GM12878 (cell line): ENCODE measurements around the gene RALGPS1. TPM values are rescaled to one million over a fixed set of nuclear protein-coding genes. Genes with fewer than 3 reads are reported as not detected.

ENCODE experiments used
- ATAC-seq: fragments of 200-7000 bp; cut with Tn5 transposase; 3 replicates; pipeline ENCODE4 v1.9.1; 2020; ENCODE audit warnings: mild to moderate bottlenecking, moderate library complexity
- BruUV-seq: library from RNA; stranded (reverse); fragments of 400-500 nt; replicated peaks from 2 replicates; lab custom pipeline; 2021; lab: Mats Ljungman, UMichigan
- CTCF ChIA-PET: fragments of 300-600 bp; sonication (Branson Sonifier 250); formaldehyde crosslinking; extraction: SDS; loops from one replicate; lab custom pipeline; 2021; ENCODE audit warnings: inconsistent platforms; lab: Yijun Ruan, JAX
- POLR2A ChIA-PET: fragments of 350-600 bp; formaldehyde crosslinking; extraction: SDS; loops from one replicate; lab custom pipeline; 2021; ENCODE audit warnings: inconsistent platforms; lab: Charles Lee
- RAD21 ChIA-PET: fragments of 300-600 bp; sonication (Branson Sonifier 250); formaldehyde crosslinking; loops from one replicate; lab custom pipeline; 2023; ENCODE audit warnings: antibody characterized with exemption; ENCODE audit not compliant: unreplicated experiment; lab: Charles Lee
- SMC1A ChIA-PET: fragments of 300-600 bp; sonication (Branson Sonifier 250); formaldehyde crosslinking; loops from one replicate; lab custom pipeline; 2023; ENCODE audit not compliant: unreplicated experiment, uncharacterized antibody; lab: Charles Lee
- DNase-seq: peaks from one replicate; pipeline ENCODE4 v3.0.0-alpha.2; 2011; ENCODE audit warnings: low read depth, low spot score
- FAIRE-seq: peaks from 3 replicates; lab custom pipeline; 2011; peaks lifted over from hg19 to GRCh38; lab: Jason Lieb, UNC
- H2AFZ ChIP-seq: 2 replicates; pipeline ENCODE4 v1.6.0; 2011; ENCODE audit warnings: low read depth, low read length, control low read depth; ENCODE audit not compliant: control insufficient read depth
- H3K27ac ChIP-seq: 2 replicates; pipeline ENCODE4 v1.5.1; 2011; ENCODE audit warnings: control low read depth; ENCODE audit not compliant: control insufficient read depth, insufficient read depth
- H3K27me3 ChIP-seq, 2 experiments: replicated peaks in 1 of 2; 2 replicates each; pipeline versions ENCODE4 v1.6.0 to v1.6.1; 2011; ENCODE audit warnings: low read length in 1 of 2; ENCODE audit not compliant: control insufficient read depth in 2 of 2, insufficient read depth in 2 of 2
- H3K36me3 ChIP-seq, 2 experiments: 2 replicates each; pipeline ENCODE4 v1.5.1; 2011; ENCODE audit warnings: low read length in 1 of 2; ENCODE audit not compliant: control insufficient read depth in 2 of 2, insufficient read depth in 2 of 2
- H3K4me1 ChIP-seq: 2 replicates; pipeline ENCODE4 v1.6.1; 2011; ENCODE audit warnings: mild to moderate bottlenecking, low read length, moderate library complexity, mixed read lengths; ENCODE audit not compliant: control insufficient read depth, insufficient read depth
- H3K4me2 ChIP-seq: 2 replicates; pipeline ENCODE4 v1.6.0; 2011; ENCODE audit warnings: control low read depth; ENCODE audit not compliant: control insufficient read depth, insufficient read depth
- H3K4me3 ChIP-seq: fragments of 200-600 bp; sonication (generic); 2 replicates; pipeline ENCODE4 v1.5.1; 2016
- H3K79me2 ChIP-seq: 2 replicates; pipeline ENCODE4 v1.6.0; 2011; ENCODE audit warnings: low read length; ENCODE audit not compliant: control insufficient read depth, insufficient read depth
- H3K9ac ChIP-seq: 2 replicates; pipeline ENCODE4 v1.8.0; 2011; ENCODE audit warnings: low read length, control low read depth, mixed read lengths; ENCODE audit not compliant: control insufficient read depth, insufficient read depth
- H3K9me3 ChIP-seq: replicated peaks from 3 replicates; pipeline ENCODE4 v1.5.1; 2011; ENCODE audit warnings: mild to moderate bottlenecking, low read length; ENCODE audit not compliant: control insufficient read depth, insufficient read depth
- H4K20me1 ChIP-seq: 2 replicates; pipeline ENCODE4 v1.6.0; 2011; ENCODE audit not compliant: control insufficient read depth, insufficient read depth
- CEBPZ ChIP-seq: fragments of 150-350 bp; IDR thresholded peaks from 2 replicates; pipeline ENCODE4 v1.6.1; 2016; ENCODE audit warnings: low read depth, low read length
- CHD1 ChIP-seq: IDR thresholded peaks from 2 replicates; pipeline ENCODE4 v1.6.1; 2012; ENCODE audit warnings: low read depth, low read length, improper control_type of control experiment
- E4F1 ChIP-seq: fragments of 450-650 bp; IDR thresholded peaks from 2 replicates; pipeline ENCODE4 v1.6.1; 2018; ENCODE audit warnings: borderline replicate concordance, mild to moderate bottlenecking; ENCODE audit not compliant: partially characterized antibody
- HDAC6 ChIP-seq: fragments of 200-600 bp; sonication (generic); IDR thresholded peaks from one replicate; pipeline ENCODE4 v1.8.0; 2017; ENCODE audit warnings: antibody characterized with exemption; ENCODE audit not compliant: unreplicated experiment
- JUND ChIP-seq: IDR thresholded peaks from 2 replicates; pipeline ENCODE4 v1.6.1; 2012; ENCODE audit warnings: low read depth, mild to moderate bottlenecking, low read length, improper control_type of control experiment, moderate library complexity
- MTA3 ChIP-seq: IDR thresholded peaks from 2 replicates; pipeline ENCODE4 v1.6.1; 2012; ENCODE audit warnings: low read length, inconsistent platforms, borderline replicate concordance
- MXI1 ChIP-seq: fragments of 150-350 bp; IDR thresholded peaks from 2 replicates; pipeline ENCODE4 v1.6.1; 2011; ENCODE audit warnings: low read depth, mild to moderate bottlenecking, inconsistent platforms, low read length, improper control_type of control experiment
- NFIC ChIP-seq: IDR thresholded peaks from 2 replicates; pipeline ENCODE4 v1.6.1; 2012; ENCODE audit warnings: low read depth, mild to moderate bottlenecking, inconsistent platforms, low read length, moderate library complexity
- SREBF1 ChIP-seq: IDR thresholded peaks from 2 replicates; pipeline ENCODE4 v1.6.1; 2012; ENCODE audit warnings: mild to moderate bottlenecking, low read length
- SUZ12 ChIP-seq: fragments of 200-600 bp; sonication (generic); IDR thresholded peaks from one replicate; pipeline ENCODE4 v1.6.1; 2018; ENCODE audit warnings: antibody characterized with exemption, mild to moderate bottlenecking; ENCODE audit not compliant: unreplicated experiment
- ZBED1 ChIP-seq: IDR thresholded peaks from 2 replicates; pipeline ENCODE4 v1.6.1; 2016; ENCODE audit warnings: borderline replicate concordance
- in situ Hi-C: fragments of 300-500 bp; cut with MboI; formaldehyde crosslinking; loops from 9 replicates; pipeline ENCODE4 v1.14.3; 2018; ENCODE audit warnings: mixed read lengths
- intact Hi-C: fragments of 100-400 bp; cut with micrococcal nuclease; formaldehyde crosslinking; loops from one replicate; pipeline ENCODE4 v1.14.2; 2022; ENCODE audit not compliant: unreplicated experiment
- polyA plus RNA-seq, 11 experiments: library from polyadenylated mRNA; depleted of rRNA in 4 of 11; unstranded in 6 of 11; stranded (reverse) in 5 of 11; fragments of >200 nt; fragmentation: Nextera tagmentation in 4 of 11; fragmentation: Illumina TruSeq in 1 of 11; extraction: Ambion mirVana in 4 of 11; extraction: Trizol in 1 of 11; gene quantifications; 1 replicate in 1 of 11; 2 replicates in 10 of 11; pipeline versions ENCODE4 v1.2.1 to v1.2.3, GENCODE V29; 2011 to 2016; ENCODE audit warnings: inconsistent platforms in 2 of 11, missing spikeins in 2 of 11, low read depth in 1 of 11
- total RNA-seq, 4 experiments: library from RNA; depleted of rRNA in 3 of 4; stranded (reverse); fragments of >200 nt in 3 of 4; fragmentation: Illumina TruSeq in 1 of 4; extraction: Trizol in 1 of 4; gene quantifications; 2 replicates each; pipeline versions ENCODE4 v1.2.1 to v1.2.3, GENCODE V29; 2013 to 2021

RALGPS1 gene
- total and polyA plus RNA-seq, 10 of the 15 experiments (the other 5 are each of a cell fraction or from before 2014, with no cell fraction given), result 0.13 to 5.6 (median 2.7) TPM

- DNase-seq, result no peak
- Histone ChIP-seq H3K79me2 (no peaks in the 10 kb centered on the region), H3K4me1 (no peaks in the 10 kb centered on the region), H3K9me3 (no peaks in the 10 kb centered on the region), H4K20me1 (no peaks in the 10 kb centered on the region), H3K27me3 (no peaks in the 10 kb centered on the region), H3K36me3 (no peaks in the 10 kb centered on the region), H3K9ac (no peak overlapping the region), H3K27ac (no peak overlapping the region), H2AFZ (no peak overlapping the region), H3K4me2 (no peak overlapping the region), H3K4me3 (no peak overlapping the region)
- POLR2A ChIA-PET, result no interaction called here
- in situ Hi-C loops (no loop called here), intact Hi-C loops (no loop called here)
- FAIRE-seq, result no peak
- no TSS peak for BruUV-seq
- SMC1A ChIA-PET, result interaction anchor here (1.1 to 1.9 kb wide), 2 partner anchors 25 to 92 kb away, joined by 3 to 6 read pairs; no protein-coding TSS in a partner anchor
- CTCF ChIA-PET, result interaction anchor here (1.5 kb wide), 1 partner anchor 93 kb away, joined by 3 read pairs; no protein-coding TSS in a partner anchor
- TF ChIP-seq SREBF1 (no peak), CHD1 (no peak), HDAC6 (no peak), MTA3 (no peak), SUZ12 (no peak), CEBPZ (no peak), ZBED1 (no peak), NFIC (no peak), JUND (no peak), E4F1 (no peak), MXI1 (no peak)
- RAD21 ChIA-PET, result no interaction called here
- ATAC-seq, result no peak
Observed at GRCh38 chr9:127033789-127034188, 119.2 kb downstream of the RALGPS1 start.
